ENCODE results near the gene DUSP22. TPM values are rescaled to one million over a fixed set of nuclear protein-coding genes. Genes with fewer than 3 reads are reported as not detected.

Gene DUSP22
- total and polyA plus RNA-seq, 9 of the 15 experiments (the other 6 are each of a cell fraction or from before 2014, with no cell fraction given) = 9.3 to 19.4 (median 11.8) TPM

DNA sequence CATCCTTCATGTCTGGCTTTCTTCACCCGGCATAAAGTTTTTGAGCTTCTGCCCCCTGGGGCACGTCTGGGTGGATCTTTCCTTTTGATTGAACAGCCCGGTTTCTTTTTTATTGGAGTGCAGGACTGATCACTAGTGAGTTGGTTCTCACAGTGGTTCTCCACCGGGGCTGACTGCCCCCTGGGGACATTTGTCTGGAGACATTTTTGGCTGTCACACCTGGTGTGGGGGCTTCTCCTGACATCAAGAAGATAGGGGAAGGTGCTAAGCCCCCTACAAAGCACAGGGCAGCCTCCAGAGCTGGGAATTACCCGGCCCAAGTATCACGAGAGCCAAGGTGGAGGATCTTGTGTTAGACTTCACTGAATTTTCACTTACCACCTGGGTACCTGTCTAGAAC lies 73.5 kb downstream of the DUSP22 start:
- H3K9ac ChIP-seq (ENCODE audit: insufficient read depth in 1 of 2, low read depth in 2 of 2, low read length in 2 of 2) = no peak overlapping the region
- in situ Hi-C loops (cut with MboI) (no loop called here), intact Hi-C loops (cut with micrococcal nuclease) (no loop called here)
- 1% methylated on average over 6 of the region's 6 CpGs for WGBS (ENCODE audit: insufficient coverage, low coverage, missing lambda C conversion rate)
- no peaks in the 10 kb centered on the region for H3K9me3 ChIP-seq (replicated peaks; ENCODE audit: control insufficient read depth, insufficient read depth, low read depth, low read length)
- no peak overlapping the region for H2AFZ ChIP-seq (ENCODE audit: low read depth, low read length)
- H3K9me1 ChIP-seq (ENCODE audit: control insufficient read depth, insufficient read depth, low read length) = no peaks in the 10 kb centered on the region
- H3K27me3 ChIP-seq (ENCODE audit: control insufficient read depth in 2 of 2, insufficient read depth in 2 of 2, low read length in 2 of 2) = peaks cover 69 to 93% of the 10 kb centered on the region in 2 experiments
- H3K36me3 ChIP-seq (ENCODE audit: control insufficient read depth, insufficient read depth, low read length) = no peaks in the 10 kb centered on the region
- ATAC-seq (no peak), DNase-seq (ENCODE audit: extremely low read depth in 1 of 4, low spot score in 3 of 4) (no peak), FAIRE-seq (no peak)
- no peak overlapping the region for H3K4me3 ChIP-seq
- H3K4me1 ChIP-seq (replicated peaks in 1 of 2; ENCODE audit: control insufficient read depth in 2 of 2, insufficient read depth in 2 of 2, low read length in 2 of 2) = no peaks in the 10 kb centered on the region
- ChIA-PET POLR2A (interaction anchor here (1.1 kb wide), 1 partner anchor 10 kb away, joined by 4 read pairs; no protein-coding TSS in a partner anchor), CTCF (ENCODE audit: low intra/inter-chr PET ratio) (interaction anchor here (1.1 kb wide), 1 partner anchor 111 kb away, joined by 4 read pairs; no protein-coding TSS in a partner anchor)
- H4K20me1 ChIP-seq (replicated peaks; ENCODE audit: control insufficient read depth, insufficient read depth, low read length) = no peaks in the 10 kb centered on the region; the same call in 1 of the 2 replicates
- H3K27ac ChIP-seq (ENCODE audit: extremely low read depth, low read depth, low read length) = no peak overlapping the region
- no TSS peak for BruUV-seq (replicated peaks)
- no peaks in the 10 kb centered on the region for H3K79me2 ChIP-seq (ENCODE audit: control insufficient read depth, insufficient read depth, low read length)
- no peak overlapping the region for H3K4me2 ChIP-seq (ENCODE audit: insufficient read depth, low read length)
- TF ChIP-seq SMARCA5 (IDR thresholded peaks at IDR 0.05) = no peak
- no peak for TF ChIP-seq ZKSCAN3 (CRISPR knock-in tag; IDR thresholded peaks at IDR 0.05)
- peak in 1 of 3 experiments; percentile 5; a peak in 1 of 6 replicates for TF ChIP-seq CTCF (IDR thresholded peaks at IDR 0.05 in 2 of 3, conservative IDR thresholded peaks at IDR 0.05 in 1 of 3; ENCODE audit: insufficient read depth in 2 of 3, low read depth in 1 of 3, low read length in 3 of 3)
